Lung (tissue), 12 donors: ENCODE data around the gene MGAM2. TPM values are rescaled to one million over a fixed set of nuclear protein-coding genes. Genes with fewer than 3 reads are reported as not detected.

Experiments used
- ATAC-seq: fragments of 200-7000 bp; cut with Tn5 transposase; one replicate; pipeline ENCODE4 v1.9.1; 2020; ENCODE audit warnings: moderate number of reproducible peaks; ENCODE audit not compliant: insufficient read depth, low FRiP score
- DNase-seq, 3 donors: peaks; one replicate each; pipeline ENCODE4 v3.0.0-alpha.2; 2013 to 2017
- H3K27ac ChIP-seq, 2 donors: one replicate each; pipeline ENCODE4 v1.5.1; 2013; ENCODE audit warnings: mild to moderate bottlenecking in 2 of 2, moderate library complexity in 2 of 2, control low read depth in 1 of 2, inconsistent platforms in 1 of 2, low read depth in 1 of 2, low read length in 1 of 2
- H3K27me3 ChIP-seq, 3 donors: one replicate each; pipeline ENCODE4 v1.5.1; 2013; ENCODE audit warnings: low read length in 2 of 3; ENCODE audit not compliant: control insufficient read depth in 3 of 3, insufficient read depth in 3 of 3
- H3K36me3 ChIP-seq, 4 donors: one replicate each; pipeline ENCODE4 v1.5.1; 2013; ENCODE audit warnings: low read length in 4 of 4, mild to moderate bottlenecking in 1 of 4, moderate library complexity in 1 of 4; ENCODE audit not compliant: control insufficient read depth in 4 of 4, insufficient read depth in 4 of 4
- H3K4me1 ChIP-seq, 5 donors: one replicate each; pipeline ENCODE4 v1.5.1; 2013; ENCODE audit warnings: low read length in 5 of 5, mild to moderate bottlenecking in 2 of 5, moderate library complexity in 1 of 5; ENCODE audit not compliant: control insufficient read depth in 5 of 5, insufficient read depth in 5 of 5
- H3K4me3 ChIP-seq: one replicate; pipeline ENCODE4 v1.5.1; 2013; ENCODE audit warnings: mild to moderate bottlenecking, control low read depth, moderate library complexity
- H3K9ac ChIP-seq, 2 donors: one replicate each; pipeline ENCODE4 v1.5.1; 2013; ENCODE audit warnings: low read length in 2 of 2, control low read depth in 1 of 2; ENCODE audit not compliant: insufficient read depth in 1 of 2
- H3K9me3 ChIP-seq, 4 donors: one replicate each; pipeline ENCODE4 v1.5.1; 2013; ENCODE audit warnings: low read length in 3 of 4, mild to moderate bottlenecking in 1 of 4, moderate library complexity in 1 of 4; ENCODE audit not compliant: control insufficient read depth in 4 of 4, insufficient read depth in 3 of 4
- WGBS, 2 donors: extraction: QIAGEN DNeasy Blood & Tissue Kit; methylation state at CpG; one replicate each; pipeline ENCODE4 v1.1.7; 2013; 5-methylcytosine and 5-hydroxymethylcytosine counted together
- polyA plus RNA-seq, 2 donors: library from polyadenylated mRNA; stranded (reverse); fragments of 200-250 nt; gene quantifications; one replicate each; pipeline ENCODE4 v1.2.1, GENCODE V29; 2013
- total RNA-seq, 2 donors: library from RNA; depleted of rRNA in 1 of 2; stranded (reverse); fragments of >200 nt in 1 of 2; gene quantifications; one replicate each; pipeline ENCODE4 v1.2.1, GENCODE V29; 2014 to 2021
- TF ChIP-seq, protein P1 (sequence below): IDR thresholded peaks from 2 replicates; pipeline ENCODE4 v1.5.1; 2012; ENCODE audit warnings: mild to moderate bottlenecking; ENCODE audit errors: control extremely low read depth, extremely low read depth
- donor health status: control.
- donor health status: control.
- donor health status: Bipolar disorder and iron deficiency.
- donor health status: healthy.
- donor health status: DM: yes; HTN: yes; CAD: no.

The MGAM2 gene
- total and polyA plus RNA-seq, 4 donors = 0.20 to 0.93 (median 0.52) TPM; not detected in 1

DNA sequence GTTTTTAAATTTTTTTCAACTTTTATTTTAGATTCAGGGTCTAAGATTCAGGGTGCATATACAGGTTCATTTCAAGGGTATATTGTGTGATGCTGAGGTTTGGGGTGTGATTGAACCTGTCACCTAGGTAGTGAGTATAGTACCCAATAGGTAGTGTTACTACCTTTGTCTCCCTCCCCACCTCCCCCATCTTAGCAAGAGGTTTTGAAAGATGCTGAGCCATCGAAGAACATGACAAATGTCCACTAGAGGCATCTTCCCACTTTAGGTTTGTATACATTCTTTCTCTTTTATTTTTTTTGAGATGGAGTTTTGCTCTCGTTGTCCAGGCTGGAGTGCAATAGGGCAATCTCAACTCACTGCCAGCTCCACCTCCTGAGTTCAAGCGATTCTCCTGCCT, 880 bp upstream of the MGAM2 start:
- ATAC-seq (no peak), DNase-seq (no peak)
- H3K27me3 ChIP-seq = peaks cover 0 to 10% (median 0%) of the 10 kb centered on the region in 3 donors
- no peak overlapping the region for H3K4me3 ChIP-seq
- H3K27ac ChIP-seq = no peak overlapping the region
- WGBS, 2 donors = 66 to 72% methylated on average over 3 of the region's 3 CpGs
- no peak overlapping the region for H3K9ac ChIP-seq
- TF ChIP-seq, protein P1, sequence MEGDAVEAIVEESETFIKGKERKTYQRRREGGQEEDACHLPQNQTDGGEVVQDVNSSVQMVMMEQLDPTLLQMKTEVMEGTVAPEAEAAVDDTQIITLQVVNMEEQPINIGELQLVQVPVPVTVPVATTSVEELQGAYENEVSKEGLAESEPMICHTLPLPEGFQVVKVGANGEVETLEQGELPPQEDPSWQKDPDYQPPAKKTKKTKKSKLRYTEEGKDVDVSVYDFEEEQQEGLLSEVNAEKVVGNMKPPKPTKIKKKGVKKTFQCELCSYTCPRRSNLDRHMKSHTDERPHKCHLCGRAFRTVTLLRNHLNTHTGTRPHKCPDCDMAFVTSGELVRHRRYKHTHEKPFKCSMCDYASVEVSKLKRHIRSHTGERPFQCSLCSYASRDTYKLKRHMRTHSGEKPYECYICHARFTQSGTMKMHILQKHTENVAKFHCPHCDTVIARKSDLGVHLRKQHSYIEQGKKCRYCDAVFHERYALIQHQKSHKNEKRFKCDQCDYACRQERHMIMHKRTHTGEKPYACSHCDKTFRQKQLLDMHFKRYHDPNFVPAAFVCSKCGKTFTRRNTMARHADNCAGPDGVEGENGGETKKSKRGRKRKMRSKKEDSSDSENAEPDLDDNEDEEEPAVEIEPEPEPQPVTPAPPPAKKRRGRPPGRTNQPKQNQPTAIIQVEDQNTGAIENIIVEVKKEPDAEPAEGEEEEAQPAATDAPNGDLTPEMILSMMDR = no peak
- no peaks in the 10 kb centered on the region for H3K36me3 ChIP-seq
- no peaks in the 10 kb centered on the region for H3K4me1 ChIP-seq
- peaks cover 0 to 1% (median 0%) of the 10 kb centered on the region in 4 donors for H3K9me3 ChIP-seq

DNA sequence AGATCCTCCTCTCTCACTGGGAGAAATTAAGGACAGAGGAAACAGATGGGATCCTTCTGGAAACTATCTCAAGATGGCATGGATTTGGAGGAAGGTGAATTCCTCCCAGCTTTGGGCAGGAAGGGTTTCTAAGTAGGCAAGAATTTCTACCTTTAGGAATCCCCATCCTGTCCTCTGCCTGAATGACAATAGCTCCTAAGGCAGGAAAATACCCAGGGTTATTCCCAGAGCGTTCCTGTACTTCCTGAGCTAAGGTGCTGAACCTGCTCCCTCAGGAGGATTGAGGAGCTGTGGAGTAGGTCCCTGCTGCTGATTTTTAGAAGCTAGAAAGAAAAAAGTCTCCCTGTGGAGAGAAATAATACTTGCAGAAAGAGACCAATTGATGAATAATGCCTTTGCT, 568 bp downstream of the MGAM2 start:
- Histone ChIP-seq H3K36me3 (no peaks in the 10 kb centered on the region), H3K27ac (no peak overlapping the region), H3K4me3 (no peak overlapping the region), H3K9me3 (peaks cover 0 to 1% (median 0%) of the 10 kb centered on the region in 4 donors), H3K4me1 (no peaks in the 10 kb centered on the region), H3K9ac (no peak overlapping the region), H3K27me3 (peaks cover 0 to 10% (median 1%) of the 10 kb centered on the region in 3 donors)
- TF ChIP-seq, protein P1 = no peak
- 59 to 72% methylated on average over 1 of the region's 1 CpG for WGBS, 2 donors
- ATAC-seq = no peak
- no peak for DNase-seq

DNA sequence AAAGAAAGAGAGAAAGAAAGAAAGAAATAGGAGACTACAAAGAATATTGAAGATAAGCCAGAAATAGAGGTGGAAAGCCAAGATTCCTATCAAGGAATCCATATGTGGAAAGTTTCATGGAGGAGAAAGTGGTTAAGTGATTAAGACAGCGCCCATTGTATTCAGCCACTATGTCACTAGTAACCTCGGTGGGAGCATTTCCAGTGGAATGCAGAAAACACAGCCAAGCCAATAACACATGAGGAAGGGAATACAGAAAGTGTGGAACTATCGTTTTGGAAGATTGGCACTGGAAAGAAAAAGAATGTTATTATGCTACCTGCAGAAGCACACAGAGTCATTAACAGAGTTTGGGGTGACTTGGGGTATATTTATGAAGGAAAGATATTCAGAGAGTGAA, 2.7 kb downstream of the MGAM2 start:
- Histone ChIP-seq H3K27ac (no peak overlapping the region), H3K4me1 (no peaks in the 10 kb centered on the region), H3K36me3 (no peaks in the 10 kb centered on the region), H3K9ac (no peak overlapping the region), H3K9me3 (peaks cover 0 to 1% (median 0%) of the 10 kb centered on the region in 4 donors), H3K4me3 (no peak overlapping the region), H3K27me3 (peaks cover 0 to 14% (median 3%) of the 10 kb centered on the region in 3 donors)
- WGBS, 2 donors = 67 to 80% methylated on average over 3 of the region's 3 CpGs
- no peak for DNase-seq
- no peak for ATAC-seq
- TF ChIP-seq, protein P1 = no peak

DNA sequence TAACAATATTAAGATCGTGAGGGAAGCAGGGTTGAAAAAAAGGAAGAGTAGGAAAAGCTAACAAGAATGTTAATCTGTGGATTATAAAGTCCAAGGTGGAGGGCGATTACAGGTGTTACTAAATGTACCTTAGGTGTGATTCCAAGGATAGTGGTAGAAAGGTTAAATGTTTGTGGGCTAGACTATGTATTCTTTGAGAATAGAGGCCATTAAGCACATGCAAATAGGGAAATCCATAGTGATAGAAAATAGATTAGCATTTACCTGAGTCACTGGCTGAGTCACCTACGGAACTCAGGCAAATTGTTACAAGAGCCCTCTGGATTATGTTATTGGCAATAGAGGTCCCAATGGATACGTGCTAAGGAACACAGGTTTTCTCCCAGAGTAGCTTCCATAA, 9.0 kb downstream of the MGAM2 start:
- H3K9ac ChIP-seq = no peak overlapping the region
- WGBS, 2 donors = 71 to 83% methylated on average over 4 of the region's 4 CpGs
- ATAC-seq = no peak
- DNase-seq = no peak
- no peaks in the 10 kb centered on the region for H3K36me3 ChIP-seq
- TF ChIP-seq, protein P1 = no peak
- peaks cover 0 to 5% (median 3%) of the 10 kb centered on the region in 3 donors for H3K27me3 ChIP-seq
- no peak overlapping the region for H3K27ac ChIP-seq
- no peaks in the 10 kb centered on the region for H3K9me3 ChIP-seq
- H3K4me1 ChIP-seq = no peaks in the 10 kb centered on the region
- H3K4me3 ChIP-seq = no peak overlapping the region
